B cell (primary cell): ENCODE data around the gene TRIM73. TPM values are rescaled to one million over a fixed set of nuclear protein-coding genes. Genes with fewer than 3 reads are reported as not detected.
A peak's percentile ranks its signal among the peaks of the same experiment; 100 is the strongest.
"Not testable (repeated sequence)": the region's sequence is repeated elsewhere in the genome, so short reads cannot be mapped to it uniquely, and the experiment has no call there.

Source experiments
- ATAC-seq: fragments of 200-7000 bp; cut with Tn5 transposase; one replicate; pipeline ENCODE4 v1.10.0; 2021; ENCODE audit warnings: low read depth, mild to moderate bottlenecking, moderate number of reproducible peaks, moderate library complexity
- CTCF ChIA-PET: fragments of 350-600 bp; sonication (Branson Sonifier 250); formaldehyde crosslinking; loops from one replicate; lab custom pipeline; 2021; ENCODE audit warnings: antibody characterized with exemption, inconsistent platforms; lab: Charles Lee
- POLR2A ChIA-PET: fragments of 350-600 bp; sonication (Branson Sonifier 250); formaldehyde crosslinking; loops from one replicate; lab custom pipeline; 2021; ENCODE audit warnings: antibody characterized with exemption; lab: Charles Lee
- DNase-seq: peaks from one replicate; pipeline ENCODE4 v3.0.0; 2013
- H2AFZ ChIP-seq: 2 replicates; pipeline ENCODE4 v1.6.1; 2012; ENCODE audit warnings: mild to moderate bottlenecking, low read depth, low read length; ENCODE audit not compliant: insufficient read depth, poor library complexity, severe bottlenecking
- H3K27ac ChIP-seq, 2 donors: 1 replicate in 1 of 2; 2 replicates in 1 of 2; pipeline ENCODE4 v1.5.1; 2012 to 2013; ENCODE audit warnings: low read length in 2 of 2, mild to moderate bottlenecking in 2 of 2, moderate library complexity in 1 of 2
- H3K27me3 ChIP-seq, 4 experiments: fragments of 200-600 bp in 1 of 4; sonication (generic) in 1 of 4; replicated peaks in 1 of 4; 1 replicate in 2 of 4; 2 replicates in 2 of 4; pipeline versions ENCODE4 v1.6.1 to v1.7.0; 2013 to 2016; ENCODE audit warnings: low read length in 3 of 4, mild to moderate bottlenecking in 2 of 4, mixed read lengths in 1 of 4, moderate library complexity in 1 of 4; ENCODE audit not compliant: insufficient read depth in 4 of 4, control insufficient read depth in 3 of 4; ENCODE audit errors: control extremely low read depth in 1 of 4
- H3K36me3 ChIP-seq, 2 experiments: replicated peaks in 1 of 2; 1 replicate in 1 of 2; 2 replicates in 1 of 2; pipeline versions ENCODE4 v1.6.1 to v1.7.1; 2013; ENCODE audit warnings: low read length in 1 of 2; ENCODE audit not compliant: insufficient read depth in 2 of 2, control insufficient read depth in 1 of 2; ENCODE audit errors: control extremely low read depth in 1 of 2, extremely low read depth in 1 of 2
- H3K4me1 ChIP-seq, 2 donors: fragments of 200-600 bp in 1 of 2; sonication (generic) in 1 of 2; 1 replicate in 1 of 2; 2 replicates in 1 of 2; pipeline versions ENCODE4 v1.5.1 to v1.6.1; 2013 to 2017; ENCODE audit warnings: low read length in 2 of 2; ENCODE audit not compliant: control insufficient read depth in 2 of 2, insufficient read depth in 2 of 2
- H3K4me2 ChIP-seq: replicated peaks from 2 replicates; pipeline ENCODE3; 2012; ENCODE audit warnings: mild to moderate bottlenecking, low read depth, low read length; ENCODE audit not compliant: poor library complexity, severe bottlenecking
- H3K4me3 ChIP-seq, 5 experiments: fragments of 200-600 bp in 1 of 5; sonication (generic) in 1 of 5; 1 replicate in 3 of 5; 2 replicates in 2 of 5; pipeline versions ENCODE4 v1.5.1 to v1.7.0; 2011 to 2016; ENCODE audit warnings: low read length in 4 of 5, mild to moderate bottlenecking in 4 of 5, low read depth in 2 of 5, control low read depth in 1 of 5, moderate library complexity in 1 of 5; ENCODE audit not compliant: insufficient read depth in 1 of 5; ENCODE audit errors: control extremely low read depth in 1 of 5, extremely low read depth in 1 of 5
- H3K79me2 ChIP-seq: fragments of 200-600 bp; sonication (generic); one replicate; pipeline ENCODE4 v1.6.0; 2016; ENCODE audit warnings: low read length; ENCODE audit not compliant: control insufficient read depth, insufficient read depth
- H3K9ac ChIP-seq: fragments of 200-600 bp; sonication (generic); 2 replicates; pipeline ENCODE4 v1.6.1; 2017; ENCODE audit warnings: mild to moderate bottlenecking, low read length, moderate library complexity
- H3K9me3 ChIP-seq, 3 donors: one replicate each; pipeline versions ENCODE4 v1.6.1 to v1.7.1; 2013; ENCODE audit warnings: low read length in 2 of 3; ENCODE audit not compliant: control insufficient read depth in 2 of 3, insufficient read depth in 1 of 3; ENCODE audit errors: control extremely low read depth in 1 of 3
- H4K20me1 ChIP-seq: 2 replicates; pipeline ENCODE4 v1.6.0; 2012; ENCODE audit warnings: mild to moderate bottlenecking, low read length; ENCODE audit not compliant: insufficient read depth, control insufficient read depth, poor library complexity, severe bottlenecking
- H3K27ac Mint-ChIP-seq: one replicate; pipeline ENCODE4 v1.8.0; 2021; ENCODE audit warnings: mixed read lengths
- H3K27me3 Mint-ChIP-seq: one replicate; pipeline ENCODE4 v1.8.0; 2021; ENCODE audit warnings: mixed read lengths
- H3K4me1 Mint-ChIP-seq: one replicate; pipeline ENCODE4 v1.8.0; 2021; ENCODE audit warnings: mixed read lengths
- H3K4me3 Mint-ChIP-seq: one replicate; pipeline ENCODE4 v1.8.0; 2021; ENCODE audit warnings: mixed read lengths
- H3K9me3 Mint-ChIP-seq: one replicate; pipeline ENCODE4 v1.8.0; 2022; ENCODE audit warnings: mixed read lengths; ENCODE audit not compliant: insufficient read depth
- WGBS: methylation state at CpG from one replicate; pipeline ENCODE4 v1.1.5; 2013; ENCODE audit warnings: missing lambda C conversion rate; ENCODE audit not compliant: insufficient coverage; 5-methylcytosine and 5-hydroxymethylcytosine counted together
- intact Hi-C: fragments of 100-400 bp; cut with micrococcal nuclease; formaldehyde crosslinking; loops from one replicate; pipeline ENCODE4 v1.10.0; 2022
- polyA minus RNA-seq: library from RNA; depleted of rRNA, polyadenylated mRNA; stranded (reverse); fragments of >200 nt; gene quantifications from 2 replicates; pipeline ENCODE4 v1.2.3, GENCODE V29; 2012
- polyA plus RNA-seq: library from polyadenylated mRNA; depleted of rRNA; stranded (reverse); fragments of >200 nt; gene quantifications from 2 replicates; pipeline ENCODE4 v1.2.3, GENCODE V29; 2012
- total RNA-seq, 2 donors: library from RNA; stranded (reverse); fragments of 120-200 nt in 1 of 2; gene quantifications; 1 replicate in 1 of 2; 2 replicates in 1 of 2; pipeline versions ENCODE4 v1.2.3 to v1.2.4, GENCODE V29; 2013 to 2022

TRIM73 gene
- total RNA-seq (16.4 and 18.3 TPM in 2 replicates), polyA plus RNA-seq (4.3 and 6.0 TPM in 2 replicates), polyA minus RNA-seq (6.3 and 17.8 TPM in 2 replicates)
- total RNA-seq (2013), result 3.4 TPM

DNA sequence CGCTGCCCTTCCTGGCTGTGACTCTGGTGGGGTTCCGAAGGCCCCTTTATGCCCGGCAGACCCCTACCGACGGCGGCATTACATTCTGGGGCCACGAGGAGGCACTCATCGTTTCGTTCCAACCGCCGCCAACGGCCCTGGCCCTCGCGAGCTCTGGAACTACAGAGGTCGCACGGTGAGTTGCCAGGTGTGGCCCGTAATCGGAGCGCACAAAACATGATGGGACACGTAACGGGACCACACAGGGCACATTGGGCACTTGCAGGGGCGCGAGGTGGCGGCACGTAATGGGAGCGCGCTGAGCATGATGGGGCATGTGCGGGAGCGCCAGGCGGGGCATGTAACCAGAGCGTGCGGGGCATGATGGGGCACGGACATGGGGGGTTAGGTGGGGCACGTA, at the start of gene TRIM73:
Gene TRIM73 (plus strand): TSS at position 301 of the 400 bp plus-strand sequence. CDS start 3,305 bp downstream, outside the sequence.
- H3K4me2 ChIP-seq, H3K27ac ChIP-seq, H3K9ac ChIP-seq, H3K36me3 ChIP-seq, H3K4me3 ChIP-seq, H3K4me1 ChIP-seq, DNase-seq, H3K27ac Mint-ChIP-seq, H3K27me3 Mint-ChIP-seq, H3K79me2 ChIP-seq, H3K27me3 ChIP-seq, POLR2A ChIA-PET, H2AFZ ChIP-seq, intact Hi-C loops, H3K9me3 Mint-ChIP-seq, H3K4me3 Mint-ChIP-seq, H3K9me3 ChIP-seq, H4K20me1 ChIP-seq, ATAC-seq, H3K4me1 Mint-ChIP-seq, CTCF ChIA-PET: not testable (repeated sequence)
- WGBS, result no CpG with 5 or more reads among the region's 34 CpGs

DNA sequence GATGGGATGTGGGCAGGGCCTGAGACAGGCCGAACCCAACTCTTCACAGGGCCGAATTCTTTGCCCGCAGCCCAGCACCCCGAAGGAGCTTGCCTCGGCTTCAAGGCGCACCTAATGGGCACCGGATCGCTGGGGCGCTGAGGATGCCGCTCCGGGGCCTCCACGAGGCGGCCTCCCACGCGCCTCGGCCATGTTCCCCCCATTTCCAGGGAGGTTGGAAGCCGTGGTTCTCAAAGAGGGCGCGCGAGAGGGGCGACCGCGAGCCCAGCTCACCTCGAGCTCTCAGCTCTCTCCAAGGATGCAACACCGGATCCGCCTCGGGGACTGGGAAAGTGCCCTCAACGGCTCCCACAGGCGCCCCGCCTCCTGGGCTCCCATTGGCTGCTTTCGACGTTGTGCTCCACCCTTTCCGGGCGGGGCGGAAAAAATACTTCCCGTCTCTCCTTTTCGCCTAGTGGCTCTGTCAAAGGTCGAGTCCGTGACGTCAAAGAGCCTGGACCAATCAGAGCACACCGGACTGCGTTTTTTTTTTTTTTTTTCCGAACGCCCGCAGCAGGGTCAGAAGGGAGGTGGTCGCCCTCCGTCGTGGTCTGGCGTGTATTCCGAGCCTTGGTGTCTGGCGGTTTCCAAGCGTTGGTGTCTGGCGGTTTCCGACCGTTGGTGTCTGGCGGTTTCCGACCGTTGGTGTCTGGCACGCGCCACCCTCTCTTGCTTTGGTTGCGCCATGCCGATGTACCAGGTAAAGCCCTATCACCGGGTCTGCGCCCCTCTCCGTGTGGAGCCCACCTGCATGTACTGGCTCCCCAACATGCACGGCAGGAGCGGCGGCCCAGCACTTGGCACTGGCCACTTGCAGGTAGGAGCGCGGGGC, 36.5 kb upstream of the TRIM73 start:
- not testable (repeated sequence) for H3K27me3 ChIP-seq

DNA sequence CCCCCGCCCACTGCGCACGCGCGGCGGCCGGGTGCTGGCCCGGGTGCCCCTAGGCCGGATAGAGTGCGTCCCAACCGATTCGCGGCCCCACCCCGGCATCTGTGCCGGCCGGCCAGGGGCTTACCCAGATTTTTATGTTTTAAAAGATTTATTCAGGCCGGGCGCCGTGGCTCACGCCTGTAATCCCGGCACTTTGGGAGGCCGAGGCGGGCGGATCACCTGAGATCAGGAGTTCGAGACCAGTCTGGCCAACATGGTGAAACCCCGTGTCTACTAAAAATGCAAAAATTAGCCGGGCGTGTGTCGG, 35.9 kb upstream of the TRIM73 start:
- H3K9ac ChIP-seq, H3K4me2 ChIP-seq, H3K27ac Mint-ChIP-seq, H3K9me3 Mint-ChIP-seq, H3K4me1 ChIP-seq, intact Hi-C loops, H3K27me3 ChIP-seq, H4K20me1 ChIP-seq, H3K4me1 Mint-ChIP-seq, H3K36me3 ChIP-seq, H3K27ac ChIP-seq, H2AFZ ChIP-seq, H3K4me3 Mint-ChIP-seq, H3K79me2 ChIP-seq, H3K27me3 Mint-ChIP-seq, CTCF ChIA-PET, ATAC-seq, DNase-seq, H3K9me3 ChIP-seq, POLR2A ChIA-PET: not testable (repeated sequence)
- no CpG with 5 or more reads among the region's 29 CpGs for WGBS
- peak overlapping the region in 1 of 5 experiments; percentile 54 for H3K4me3 ChIP-seq

More for the DNA sequence above, 36.5 kb upstream of the TRIM73 start:
- DNase-seq, result peak; percentile 42
- H3K9me3 ChIP-seq, H3K4me1 Mint-ChIP-seq, H3K4me1 ChIP-seq, intact Hi-C loops, H3K9me3 Mint-ChIP-seq, H3K9ac ChIP-seq, H2AFZ ChIP-seq, H3K27me3 Mint-ChIP-seq, POLR2A ChIA-PET, H3K4me2 ChIP-seq, H3K79me2 ChIP-seq, CTCF ChIA-PET, H3K27ac ChIP-seq, H3K36me3 ChIP-seq, H4K20me1 ChIP-seq: not testable (repeated sequence)
- Mint-ChIP-seq H3K4me3 (peak overlapping the region; percentile 70), H3K27ac (peak overlapping the region; percentile 37)
- peak overlapping the region in 3 of 5 experiments; percentile 19 to 54 (median 35) for H3K4me3 ChIP-seq
- peak; percentile 69 for ATAC-seq
- no CpG with 5 or more reads among the region's 70 CpGs for WGBS

DNA sequence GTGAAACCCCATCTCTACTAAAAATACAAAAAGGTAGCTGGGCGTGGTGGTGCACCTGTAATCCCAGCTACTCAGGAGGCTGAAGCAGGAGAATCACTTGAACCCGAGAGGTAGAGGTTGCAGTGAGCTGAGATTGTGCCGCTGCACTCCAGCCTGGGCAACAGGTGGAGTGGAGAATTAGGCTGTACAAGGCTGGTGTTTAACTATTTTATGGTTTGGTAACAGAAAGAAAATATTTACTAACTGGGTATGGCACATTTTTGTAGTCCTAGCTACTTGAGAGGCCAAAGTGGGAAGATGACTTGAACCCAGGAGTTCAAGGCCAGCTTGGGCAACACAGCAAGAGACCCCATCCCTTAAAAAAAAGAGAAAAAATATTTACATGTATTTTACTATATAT, 31.4 kb upstream of the TRIM73 start:
- not testable (repeated sequence) for H3K9me3 Mint-ChIP-seq

More for the DNA sequence above, 31.4 kb upstream of the TRIM73 start:
- H3K27me3 Mint-ChIP-seq, H3K4me2 ChIP-seq, H3K9ac ChIP-seq, H3K27ac ChIP-seq, H4K20me1 ChIP-seq, H3K4me3 Mint-ChIP-seq, ATAC-seq, POLR2A ChIA-PET, H3K27me3 ChIP-seq, H3K79me2 ChIP-seq, DNase-seq, CTCF ChIA-PET, H3K4me3 ChIP-seq, H3K9me3 ChIP-seq, H3K4me1 Mint-ChIP-seq, intact Hi-C loops, H3K4me1 ChIP-seq, H3K27ac Mint-ChIP-seq, H3K36me3 ChIP-seq, H2AFZ ChIP-seq: not testable (repeated sequence)
- no CpG with 5 or more reads among the region's 3 CpGs for WGBS
